ENCODE measurements around the gene DALRD3. TPM values are rescaled to one million over a fixed set of nuclear protein-coding genes. Genes with fewer than 3 reads are reported as not detected.

DALRD3 gene
- total and polyA plus RNA-seq, 2 of the 8 experiments (the other 6 are each of a cell fraction or from before 2014, with no cell fraction given) = 30.4 to 86.5 TPM

DNA sequence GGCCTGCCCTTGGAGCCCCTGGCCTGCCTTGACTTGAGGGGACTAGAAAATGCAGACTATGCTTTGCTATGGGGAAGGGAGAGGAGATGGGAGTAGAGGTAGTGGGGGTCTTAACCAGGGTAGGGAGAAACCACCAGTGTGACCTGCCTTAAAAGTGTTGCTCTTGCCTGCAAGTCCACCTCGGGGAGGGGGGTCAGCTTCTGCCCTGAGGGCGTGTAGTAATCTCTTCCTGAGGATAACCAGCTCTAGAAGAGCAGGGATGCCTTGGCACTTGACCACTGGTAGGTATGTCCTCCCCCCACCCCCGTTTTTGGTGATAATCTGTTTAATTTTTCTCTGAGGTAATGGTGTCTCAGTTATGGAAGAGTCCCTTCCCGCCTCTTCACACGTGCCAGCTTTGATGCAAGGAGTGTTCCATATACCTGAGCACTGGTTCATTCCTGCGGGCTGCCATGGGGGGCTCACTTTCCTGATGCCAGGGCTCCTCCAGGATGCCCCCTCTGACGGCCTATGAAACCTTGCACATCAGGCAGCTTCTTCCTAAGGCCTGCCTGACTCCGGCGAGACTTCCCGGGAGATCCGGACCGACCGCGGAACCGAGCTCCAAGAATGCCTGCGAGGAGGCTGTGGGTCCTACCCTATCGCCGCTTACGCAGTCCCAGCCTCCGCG is 29.1 kb downstream of the DALRD3 start (continued):
- TF ChIP-seq, protein P1, sequence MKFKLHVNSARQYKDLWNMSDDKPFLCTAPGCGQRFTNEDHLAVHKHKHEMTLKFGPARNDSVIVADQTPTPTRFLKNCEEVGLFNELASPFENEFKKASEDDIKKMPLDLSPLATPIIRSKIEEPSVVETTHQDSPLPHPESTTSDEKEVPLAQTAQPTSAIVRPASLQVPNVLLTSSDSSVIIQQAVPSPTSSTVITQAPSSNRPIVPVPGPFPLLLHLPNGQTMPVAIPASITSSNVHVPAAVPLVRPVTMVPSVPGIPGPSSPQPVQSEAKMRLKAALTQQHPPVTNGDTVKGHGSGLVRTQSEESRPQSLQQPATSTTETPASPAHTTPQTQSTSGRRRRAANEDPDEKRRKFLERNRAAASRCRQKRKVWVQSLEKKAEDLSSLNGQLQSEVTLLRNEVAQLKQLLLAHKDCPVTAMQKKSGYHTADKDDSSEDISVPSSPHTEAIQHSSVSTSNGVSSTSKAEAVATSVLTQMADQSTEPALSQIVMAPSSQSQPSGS (IDR thresholded peaks at IDR 0.05; ENCODE audit: low read length) = no peak
- TF ChIP-seq ZNF274 (IDR thresholded peaks at IDR 0.05; ENCODE audit: borderline replicate concordance, extremely low read depth, low read length) = no peak
- TF ChIP-seq ASH2L (IDR thresholded peaks at IDR 0.05; ENCODE audit: low read length) = no peak
- TF ChIP-seq YY1 (IDR thresholded peaks at IDR 0.05; ENCODE audit: low read depth, low read length) = no peak
- TF ChIP-seq JUN (IDR thresholded peaks at IDR 0.05; ENCODE audit: low read depth, low read length) = no peak
- TF ChIP-seq, protein P2, sequence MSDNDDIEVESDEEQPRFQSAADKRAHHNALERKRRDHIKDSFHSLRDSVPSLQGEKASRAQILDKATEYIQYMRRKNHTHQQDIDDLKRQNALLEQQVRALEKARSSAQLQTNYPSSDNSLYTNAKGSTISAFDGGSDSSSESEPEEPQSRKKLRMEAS (IDR thresholded peaks at IDR 0.05) = peak; percentile 87
- TF ChIP-seq RXRA (IDR thresholded peaks at IDR 0.05; ENCODE audit: insufficient read depth, low read depth, low read length) = no peak
- TF ChIP-seq EGR1 (IDR thresholded peaks at IDR 0.05; ENCODE audit: borderline replicate concordance, low read depth, low read length) = no peak
- TF ChIP-seq RAD21 (IDR thresholded peaks at IDR 0.05 in 1 of 2, conservative IDR thresholded peaks at IDR 0.05 in 1 of 2; ENCODE audit: low read depth in 2 of 2, low read length in 2 of 2) = no peak
- TF ChIP-seq CHD1 (IDR thresholded peaks at IDR 0.05; ENCODE audit: low read depth, low read length) = no peak
- TF ChIP-seq KDM5A (IDR thresholded peaks at IDR 0.05; ENCODE audit: low read length) = no peak
- no peak for TF ChIP-seq JUND (IDR thresholded peaks at IDR 0.05; ENCODE audit: low read length)
